Hepatocyte (in vitro differentiated cells): ENCODE data around the gene CCDC73.

ENCODE experiments used
- EZH2 ChIP-seq: fragments of 200-600 bp; sonication (generic); IDR thresholded peaks from 2 replicates; pipeline ENCODE4 v1.6.1; 2016; ENCODE audit warnings: antibody characterized with exemption, mild to moderate bottlenecking, borderline replicate concordance
- EZH2phosphoT487 ChIP-seq: fragments of 200-600 bp; sonication (generic); IDR thresholded peaks from one replicate; pipeline ENCODE4 v1.6.1; 2018; ENCODE audit warnings: antibody characterized with exemption, mild to moderate bottlenecking, low read depth, moderate library complexity; ENCODE audit not compliant: unreplicated experiment, severe bottlenecking
- TF ChIP-seq, protein P1 (sequence below): fragments of 200-600 bp; sonication (generic); IDR thresholded peaks from 2 replicates; pipeline ENCODE4 v1.5.1; 2016; ENCODE audit warnings: antibody characterized with exemption, mild to moderate bottlenecking; ENCODE audit not compliant: poor library complexity

DNA sequence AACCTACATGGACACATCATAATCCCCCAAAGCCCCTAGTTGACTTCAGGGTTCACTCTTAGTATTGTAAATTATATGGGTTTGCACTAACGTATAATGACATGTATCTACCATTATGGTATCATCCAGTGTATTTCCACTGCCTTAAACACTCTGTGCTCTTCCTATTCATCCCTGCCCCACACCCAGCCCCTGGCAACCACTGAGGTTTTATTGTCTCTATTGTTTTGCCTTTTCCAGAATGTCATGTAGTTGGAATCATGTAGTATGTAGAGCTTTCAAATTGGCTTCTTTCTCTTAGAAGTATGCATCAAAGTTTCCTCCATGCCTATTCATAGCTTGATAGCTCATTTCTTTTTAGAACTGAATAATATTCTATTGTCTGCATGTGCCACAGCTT is 227.3 kb downstream of the CCDC73 start:
- TF ChIP-seq, protein P1, sequence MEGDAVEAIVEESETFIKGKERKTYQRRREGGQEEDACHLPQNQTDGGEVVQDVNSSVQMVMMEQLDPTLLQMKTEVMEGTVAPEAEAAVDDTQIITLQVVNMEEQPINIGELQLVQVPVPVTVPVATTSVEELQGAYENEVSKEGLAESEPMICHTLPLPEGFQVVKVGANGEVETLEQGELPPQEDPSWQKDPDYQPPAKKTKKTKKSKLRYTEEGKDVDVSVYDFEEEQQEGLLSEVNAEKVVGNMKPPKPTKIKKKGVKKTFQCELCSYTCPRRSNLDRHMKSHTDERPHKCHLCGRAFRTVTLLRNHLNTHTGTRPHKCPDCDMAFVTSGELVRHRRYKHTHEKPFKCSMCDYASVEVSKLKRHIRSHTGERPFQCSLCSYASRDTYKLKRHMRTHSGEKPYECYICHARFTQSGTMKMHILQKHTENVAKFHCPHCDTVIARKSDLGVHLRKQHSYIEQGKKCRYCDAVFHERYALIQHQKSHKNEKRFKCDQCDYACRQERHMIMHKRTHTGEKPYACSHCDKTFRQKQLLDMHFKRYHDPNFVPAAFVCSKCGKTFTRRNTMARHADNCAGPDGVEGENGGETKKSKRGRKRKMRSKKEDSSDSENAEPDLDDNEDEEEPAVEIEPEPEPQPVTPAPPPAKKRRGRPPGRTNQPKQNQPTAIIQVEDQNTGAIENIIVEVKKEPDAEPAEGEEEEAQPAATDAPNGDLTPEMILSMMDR = no peak
- TF ChIP-seq EZH2 (no peak), EZH2phosphoT487 (no peak)
